Measurements from ENCODE around the gene PSMA7. TPM values are rescaled to one million over a fixed set of nuclear protein-coding genes. Genes with fewer than 3 reads are reported as not detected.
"Not testable (repeated sequence)": the region's sequence is repeated elsewhere in the genome, so short reads cannot be mapped to it uniquely, and the experiment has no call there.

The PSMA7 gene
- total RNA-seq, 4 donors from 2014 or later: 261 to 349 (median 304) TPM

DNA sequence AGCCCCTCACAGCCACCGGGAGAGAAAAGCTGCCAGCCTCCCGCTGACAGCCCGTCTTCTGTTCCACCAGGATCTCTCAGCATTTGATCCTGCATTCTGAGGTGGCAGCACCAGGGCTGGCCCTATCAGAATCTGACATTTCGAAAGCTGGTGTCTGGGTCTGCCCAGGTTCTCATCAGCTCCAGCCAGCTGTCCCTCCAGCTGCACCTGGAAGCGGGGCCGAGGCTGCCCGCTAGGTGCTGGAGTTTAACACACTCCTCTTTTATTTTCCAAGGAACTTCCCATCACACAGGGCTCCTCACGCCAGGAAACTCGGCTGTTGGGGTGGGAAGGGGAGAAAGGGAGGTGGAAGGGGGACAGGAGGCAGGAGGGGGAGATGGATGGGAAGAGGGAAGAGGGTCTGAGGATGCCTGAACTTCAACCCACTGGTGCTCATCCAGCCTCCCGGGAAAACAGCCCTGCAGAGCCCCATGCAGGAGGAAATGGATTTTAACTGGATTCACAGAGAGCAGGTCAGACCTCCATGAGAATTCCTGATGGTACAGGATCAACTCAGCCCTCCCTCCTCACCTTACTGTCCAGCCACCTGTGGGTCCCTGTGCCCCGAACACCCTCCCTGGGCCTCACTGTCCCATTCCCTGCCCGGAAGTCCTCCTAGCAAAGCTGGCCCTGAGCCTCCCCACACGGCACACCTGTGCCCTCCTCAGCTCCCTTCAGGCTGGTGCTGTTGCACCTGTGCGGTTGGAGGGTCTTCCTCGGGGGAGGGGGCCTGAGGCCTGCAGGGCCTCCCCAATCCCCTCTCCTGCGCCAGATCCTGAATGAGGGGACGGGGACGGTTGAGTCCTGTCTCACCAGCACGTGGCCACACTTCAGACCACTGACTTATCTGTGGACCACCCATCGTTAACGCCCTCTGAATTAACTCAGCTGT lies 24.8 kb downstream of the PSMA7 start:
- WGBS: 62% methylated on average over 21 of the region's 21 CpGs
- TF ChIP-seq EP300 (IDR thresholded peaks at IDR 0.05) (no peak), POLR2AphosphoS5 (IDR thresholded peaks at IDR 0.05) (no peak), POLR2A (IDR thresholded peaks at IDR 0.05; ENCODE audit: low read depth) (no peak)
- TF ChIP-seq, protein P1, sequence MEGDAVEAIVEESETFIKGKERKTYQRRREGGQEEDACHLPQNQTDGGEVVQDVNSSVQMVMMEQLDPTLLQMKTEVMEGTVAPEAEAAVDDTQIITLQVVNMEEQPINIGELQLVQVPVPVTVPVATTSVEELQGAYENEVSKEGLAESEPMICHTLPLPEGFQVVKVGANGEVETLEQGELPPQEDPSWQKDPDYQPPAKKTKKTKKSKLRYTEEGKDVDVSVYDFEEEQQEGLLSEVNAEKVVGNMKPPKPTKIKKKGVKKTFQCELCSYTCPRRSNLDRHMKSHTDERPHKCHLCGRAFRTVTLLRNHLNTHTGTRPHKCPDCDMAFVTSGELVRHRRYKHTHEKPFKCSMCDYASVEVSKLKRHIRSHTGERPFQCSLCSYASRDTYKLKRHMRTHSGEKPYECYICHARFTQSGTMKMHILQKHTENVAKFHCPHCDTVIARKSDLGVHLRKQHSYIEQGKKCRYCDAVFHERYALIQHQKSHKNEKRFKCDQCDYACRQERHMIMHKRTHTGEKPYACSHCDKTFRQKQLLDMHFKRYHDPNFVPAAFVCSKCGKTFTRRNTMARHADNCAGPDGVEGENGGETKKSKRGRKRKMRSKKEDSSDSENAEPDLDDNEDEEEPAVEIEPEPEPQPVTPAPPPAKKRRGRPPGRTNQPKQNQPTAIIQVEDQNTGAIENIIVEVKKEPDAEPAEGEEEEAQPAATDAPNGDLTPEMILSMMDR (IDR thresholded peaks at IDR 0.05): no peak
- no peak overlapping the region for H3K4me3 ChIP-seq
- peaks cover 0 to 4% (median 1%) of the 10 kb centered on the region in 4 donors for H3K9me3 ChIP-seq
- no peak for DNase-seq (ENCODE audit: extremely low spot score)
- peaks cover 13 to 36% (median 18%) of the 10 kb centered on the region in 4 donors for H3K4me1 ChIP-seq
- H3K27ac ChIP-seq (replicated peaks in 1 of 4): no peak overlapping the region
- intact Hi-C loops (cut with DNase I): no loop called here
- peaks cover 0 to 57% (median 2%) of the 10 kb centered on the region in 4 donors for H3K27me3 ChIP-seq
- H3K36me3 ChIP-seq: no peaks in the 10 kb centered on the region

DNA sequence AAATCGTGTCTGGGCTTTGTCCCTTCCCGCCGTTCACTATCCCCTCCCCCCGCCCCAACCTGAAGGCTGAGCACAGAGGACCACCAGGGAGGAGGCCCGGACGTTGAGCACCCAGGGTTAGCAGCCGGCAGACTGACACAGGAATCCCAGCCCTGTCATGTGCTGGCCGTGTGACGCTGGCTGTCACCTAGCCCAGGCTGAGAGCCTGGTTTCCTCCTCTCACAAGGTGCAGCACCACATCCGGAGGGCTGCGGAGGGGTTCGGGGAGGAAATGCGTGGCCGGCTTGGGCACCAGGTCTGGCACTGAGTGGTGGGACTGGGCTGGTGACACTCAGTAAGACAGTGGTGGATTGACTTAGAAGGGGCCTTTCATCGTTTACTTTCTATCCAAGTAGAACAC lies 25.5 kb downstream of the PSMA7 start:
- Histone ChIP-seq H3K27me3 (peaks cover 0 to 64% (median 2%) of the 10 kb centered on the region in 4 donors), H3K4me3 (no peak overlapping the region), H3K27ac (replicated peaks in 1 of 4) (no peak overlapping the region), H3K36me3 (no peaks in the 10 kb centered on the region), H3K9me3 (peaks cover 0 to 11% (median 8%) of the 10 kb centered on the region in 4 donors), H3K4me1 (peaks cover 8 to 35% (median 12%) of the 10 kb centered on the region in 4 donors)
- 53% methylated on average over 6 of the region's 15 CpGs for WGBS
- TF ChIP-seq, protein P1 (IDR thresholded peaks at IDR 0.05): no peak
- TF ChIP-seq POLR2AphosphoS5 (IDR thresholded peaks at IDR 0.05) (no peak), EP300 (IDR thresholded peaks at IDR 0.05) (no peak), POLR2A (IDR thresholded peaks at IDR 0.05; ENCODE audit: low read depth) (no peak)
- DNase-seq (ENCODE audit: extremely low spot score): no peak
- intact Hi-C loops (cut with DNase I): loop anchor here (2.0 kb wide), 1 partner anchor 45 kb away; no protein-coding TSS in a partner anchor

GRCh38 chr20:62117362-62117646 lies 25.9 kb downstream of the PSMA7 start:
- Histone ChIP-seq H3K4me3 (no peak overlapping the region), H3K36me3 (no peaks in the 10 kb centered on the region), H3K4me1 (peaks cover 8 to 35% (median 12%) of the 10 kb centered on the region in 4 donors), H3K27ac (replicated peaks in 1 of 4) (no peak overlapping the region), H3K27me3 (peaks cover 0 to 68% (median 2%) of the 10 kb centered on the region in 4 donors), H3K9me3 (peaks cover 0 to 15% (median 12%) of the 10 kb centered on the region in 4 donors)
- 41% methylated on average over 9 of the region's 9 CpGs for WGBS
- TF ChIP-seq POLR2AphosphoS5 (IDR thresholded peaks at IDR 0.05): no peak
- TF ChIP-seq, protein P1 (IDR thresholded peaks at IDR 0.05): no peak
- no peak for TF ChIP-seq POLR2A (IDR thresholded peaks at IDR 0.05; ENCODE audit: low read depth)
- no peak for TF ChIP-seq EP300 (IDR thresholded peaks at IDR 0.05)
- intact Hi-C loops (cut with DNase I): loop anchor here (2.0 kb wide), 1 partner anchor 45 kb away; no protein-coding TSS in a partner anchor
- DNase-seq (ENCODE audit: extremely low spot score): no peak

- Histone ChIP-seq H3K4me1 (peaks cover 8 to 35% (median 12%) of the 10 kb centered on the region in 4 donors), H3K27ac (replicated peaks in 1 of 4) (no peak overlapping the region), H3K4me3 (no peak overlapping the region), H3K27me3 (peaks cover 0 to 72% (median 2%) of the 10 kb centered on the region in 4 donors), H3K9me3 (peaks cover 0 to 20% (median 17%) of the 10 kb centered on the region in 4 donors), H3K36me3 (no peaks in the 10 kb centered on the region)
- intact Hi-C loops (cut with DNase I): loop anchor here (2.0 kb wide), 1 partner anchor 44 kb away; no protein-coding TSS in a partner anchor
- DNase-seq (ENCODE audit: extremely low spot score): no peak
- no peak for TF ChIP-seq POLR2AphosphoS5 (IDR thresholded peaks at IDR 0.05)
- TF ChIP-seq, protein P1 (IDR thresholded peaks at IDR 0.05): no peak
- no peak for TF ChIP-seq POLR2A (IDR thresholded peaks at IDR 0.05; ENCODE audit: low read depth)
- no peak for TF ChIP-seq EP300 (IDR thresholded peaks at IDR 0.05)
- 83% methylated on average over 38 of the region's 38 CpGs for WGBS
Observed at GRCh38 chr20:62116558-62117361, 26.4 kb downstream of the PSMA7 start.

- not testable (repeated sequence) for H3K4me3 ChIP-seq; H3K27ac ChIP-seq (replicated peaks in 1 of 4); H3K36me3 ChIP-seq; DNase-seq (ENCODE audit: extremely low spot score)
- Histone ChIP-seq H3K27me3 (peaks cover 0 to 72% (median 2%) of the 10 kb centered on the region in 4 donors), H3K9me3 (peaks cover 0 to 28% (median 24%) of the 10 kb centered on the region in 4 donors), H3K4me1 (peaks cover 3 to 31% (median 8%) of the 10 kb centered on the region in 4 donors)
- WGBS: 81% methylated on average over 5 of the region's 7 CpGs
- intact Hi-C loops (cut with DNase I): loop anchor here (2.0 kb wide), 1 partner anchor 43 kb away; no protein-coding TSS in a partner anchor
Observed at GRCh38 chr20:62115800-62116407, 27.3 kb downstream of the PSMA7 start.
